GM12874 (cell line): Measurements from ENCODE around the gene ADRM1.

Source experiments
- TF ChIP-seq, protein P1 (sequence below): IDR thresholded peaks from 2 replicates; pipeline ENCODE4 v1.5.1; 2011; ENCODE audit warnings: low read depth, mild to moderate bottlenecking, control low read depth, low read length, moderate library complexity; ENCODE audit not compliant: insufficient read depth

The ADRM1 gene

DNA sequence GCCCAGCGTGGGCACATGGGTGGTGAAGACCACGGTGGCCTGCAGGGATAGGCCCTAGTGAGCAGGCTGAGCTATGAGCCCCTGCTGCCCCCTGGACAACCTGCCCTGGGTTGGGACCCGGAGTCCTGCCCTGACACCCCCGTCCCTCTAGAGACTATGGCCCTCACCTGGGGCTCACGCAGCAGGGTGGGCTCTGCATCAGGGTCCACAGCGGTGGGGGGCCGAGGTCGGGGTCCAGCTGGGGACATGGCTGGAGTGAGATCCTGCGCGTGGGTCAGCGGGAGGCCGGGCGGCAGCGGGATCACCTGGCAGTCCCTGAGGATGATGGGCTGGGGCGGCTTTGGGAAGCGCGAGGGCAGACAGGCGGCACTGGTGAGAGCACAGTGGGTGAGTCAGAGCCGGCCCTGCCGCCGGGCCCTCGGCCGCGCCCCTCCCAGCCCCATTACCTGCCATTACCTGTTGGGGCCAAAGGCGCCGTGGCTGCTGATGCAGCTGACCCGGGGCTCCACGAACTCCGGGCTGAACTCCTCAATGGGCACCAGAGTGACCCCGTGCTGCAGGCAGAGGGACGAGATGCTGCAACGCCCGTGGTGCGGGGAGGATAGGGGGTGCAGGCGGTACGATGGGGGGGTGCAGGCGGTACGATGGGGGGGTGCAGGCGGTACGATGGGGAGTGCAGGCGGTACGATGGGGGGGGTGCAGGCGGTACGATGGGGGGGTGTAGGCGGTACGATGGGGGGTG, 27.9 kb downstream of the ADRM1 start:
- TF ChIP-seq, protein P1, sequence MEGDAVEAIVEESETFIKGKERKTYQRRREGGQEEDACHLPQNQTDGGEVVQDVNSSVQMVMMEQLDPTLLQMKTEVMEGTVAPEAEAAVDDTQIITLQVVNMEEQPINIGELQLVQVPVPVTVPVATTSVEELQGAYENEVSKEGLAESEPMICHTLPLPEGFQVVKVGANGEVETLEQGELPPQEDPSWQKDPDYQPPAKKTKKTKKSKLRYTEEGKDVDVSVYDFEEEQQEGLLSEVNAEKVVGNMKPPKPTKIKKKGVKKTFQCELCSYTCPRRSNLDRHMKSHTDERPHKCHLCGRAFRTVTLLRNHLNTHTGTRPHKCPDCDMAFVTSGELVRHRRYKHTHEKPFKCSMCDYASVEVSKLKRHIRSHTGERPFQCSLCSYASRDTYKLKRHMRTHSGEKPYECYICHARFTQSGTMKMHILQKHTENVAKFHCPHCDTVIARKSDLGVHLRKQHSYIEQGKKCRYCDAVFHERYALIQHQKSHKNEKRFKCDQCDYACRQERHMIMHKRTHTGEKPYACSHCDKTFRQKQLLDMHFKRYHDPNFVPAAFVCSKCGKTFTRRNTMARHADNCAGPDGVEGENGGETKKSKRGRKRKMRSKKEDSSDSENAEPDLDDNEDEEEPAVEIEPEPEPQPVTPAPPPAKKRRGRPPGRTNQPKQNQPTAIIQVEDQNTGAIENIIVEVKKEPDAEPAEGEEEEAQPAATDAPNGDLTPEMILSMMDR = no peak

DNA sequence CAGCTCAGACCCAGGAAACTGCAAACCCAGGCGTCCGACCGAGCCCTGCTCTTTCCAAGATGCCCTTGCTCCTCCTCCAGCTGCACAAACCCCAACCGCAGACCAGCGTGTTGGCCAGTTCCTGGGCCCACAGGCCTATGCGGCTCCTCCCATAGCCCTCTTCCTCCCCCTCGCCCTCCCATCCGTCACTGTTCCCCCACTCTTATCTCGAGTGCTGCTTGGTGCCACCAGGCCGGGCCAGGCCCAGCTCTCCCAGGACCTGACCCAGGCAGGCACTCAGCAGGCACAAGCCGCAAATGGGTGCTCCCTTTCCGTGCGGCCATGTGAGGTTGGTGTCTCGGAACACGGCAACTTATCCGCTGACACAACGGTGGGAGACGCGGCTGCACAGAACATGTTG, 28.6 kb downstream of the ADRM1 start:
- TF ChIP-seq, protein P1 = no peak

DNA sequence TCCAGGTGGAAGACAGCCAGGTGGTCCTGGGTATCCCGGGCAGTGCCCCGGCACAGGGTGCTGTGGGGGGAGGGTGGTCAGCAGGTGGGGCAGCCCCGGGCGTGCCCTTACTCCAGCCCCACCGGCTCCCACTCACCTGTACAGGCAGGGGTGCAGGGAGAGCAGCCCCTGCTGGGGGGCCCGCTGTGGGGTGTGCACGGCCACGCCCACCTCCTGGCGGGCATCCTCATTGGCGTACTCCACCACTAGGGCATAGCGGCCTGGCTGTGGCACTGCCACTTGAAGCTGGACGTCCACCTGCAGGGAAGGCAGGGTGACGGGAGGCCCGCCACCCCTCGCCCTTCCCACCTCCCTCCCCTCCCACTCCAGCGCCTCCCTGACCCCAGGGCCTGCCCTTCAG, 29.6 kb downstream of the ADRM1 start:
- TF ChIP-seq, protein P1 = no peak

DNA sequence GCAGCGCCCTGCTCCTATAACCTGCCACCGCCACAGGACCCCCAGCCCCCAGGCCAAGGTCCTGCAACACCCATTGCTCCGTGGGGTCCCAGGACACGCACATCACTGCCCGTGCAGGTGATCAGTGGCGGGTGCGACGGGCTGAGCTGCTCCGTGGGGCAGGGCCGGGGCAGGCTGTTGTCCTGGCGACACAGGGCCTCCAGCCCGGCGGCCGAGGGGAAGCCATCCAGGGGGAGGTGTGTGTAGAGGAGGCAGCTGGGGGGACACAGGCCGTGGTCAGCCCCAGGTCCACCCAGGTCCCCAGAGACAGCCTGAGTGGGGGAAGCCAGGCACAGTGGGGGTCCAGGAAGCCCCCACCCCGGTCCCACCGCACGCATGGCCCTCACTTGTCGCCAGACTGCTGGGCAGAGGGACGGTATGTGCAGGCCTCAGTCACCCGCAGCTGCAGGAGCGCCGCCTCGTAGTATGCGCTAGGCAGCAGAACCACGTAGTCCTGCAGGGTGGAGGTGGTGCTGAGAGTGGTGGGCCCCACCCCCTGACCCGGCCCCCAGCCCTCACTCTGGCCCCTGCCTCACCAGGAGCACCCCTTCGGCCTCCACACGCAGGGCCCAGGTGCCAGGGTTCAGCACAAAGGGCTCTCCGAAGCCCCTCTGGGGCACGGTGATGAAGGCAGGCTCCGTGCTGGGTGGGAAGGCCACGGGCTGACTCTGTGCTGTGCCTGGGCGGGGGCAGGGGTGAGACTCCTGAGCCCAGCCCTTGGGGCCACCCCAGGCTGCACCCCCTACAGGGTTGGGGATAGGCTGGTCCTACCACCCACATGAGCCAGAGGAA, 30.4 kb downstream of the ADRM1 start:
- TF ChIP-seq, protein P1 = no peak

DNA sequence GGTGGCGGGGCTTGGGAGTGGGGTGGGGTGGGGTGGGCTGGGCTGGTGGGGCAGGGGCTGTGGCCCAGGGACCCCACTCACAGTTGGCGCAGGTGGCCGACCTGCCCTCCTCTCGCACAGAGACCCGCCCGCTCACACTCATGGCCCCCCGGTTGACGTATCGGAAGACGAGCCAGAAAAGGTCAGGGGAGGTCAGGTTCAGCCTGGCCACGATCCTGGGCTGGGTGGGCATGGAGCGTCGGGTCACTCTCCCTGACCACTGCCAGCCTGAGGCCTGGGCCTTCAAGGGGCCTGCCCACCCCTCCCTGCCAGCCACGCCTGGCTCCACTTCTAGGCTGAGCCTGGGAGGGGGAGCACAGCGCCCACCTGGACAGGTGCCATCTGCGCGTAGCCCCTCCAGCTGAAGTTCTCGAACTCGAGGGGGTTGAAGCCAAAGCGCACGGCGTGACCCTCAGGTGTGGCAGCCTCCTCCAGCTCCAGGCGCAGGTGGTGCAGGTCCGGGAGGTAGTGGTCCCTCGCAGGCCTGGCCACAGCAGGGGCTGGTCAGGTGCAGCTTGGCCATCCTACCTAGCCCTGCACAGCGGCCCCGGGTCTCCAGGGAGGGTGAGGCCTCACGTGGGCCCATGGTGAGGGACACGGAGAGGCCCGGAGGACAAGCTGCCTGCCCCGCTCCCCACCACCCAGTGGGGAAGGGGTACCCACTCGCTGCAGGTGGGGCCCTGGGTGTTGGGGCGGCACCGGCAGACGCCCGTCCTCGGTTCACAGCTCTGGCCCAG, 31.2 kb downstream of the ADRM1 start:
- TF ChIP-seq, protein P1 = no peak

DNA sequence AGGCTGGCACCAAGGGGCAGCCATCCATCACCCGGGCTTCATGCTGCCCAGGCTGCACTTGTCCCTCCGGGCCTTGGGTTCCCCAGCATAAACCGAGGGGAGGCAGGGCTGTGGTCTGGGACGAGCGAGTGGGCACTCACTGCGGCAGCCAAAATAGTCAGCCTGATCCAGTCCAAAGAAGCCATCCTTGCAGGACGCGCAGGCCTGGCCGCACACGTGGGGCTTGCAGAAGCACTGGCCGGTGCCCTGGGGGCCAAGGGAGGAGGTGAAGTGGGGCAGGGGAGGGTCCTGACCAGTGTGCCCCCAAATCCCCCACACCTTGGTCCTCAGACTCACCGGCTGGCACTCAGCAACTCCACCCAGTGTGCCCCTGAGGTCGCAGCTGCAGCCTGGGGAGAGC, 32.1 kb downstream of the ADRM1 start:
- TF ChIP-seq, protein P1 = no peak

DNA sequence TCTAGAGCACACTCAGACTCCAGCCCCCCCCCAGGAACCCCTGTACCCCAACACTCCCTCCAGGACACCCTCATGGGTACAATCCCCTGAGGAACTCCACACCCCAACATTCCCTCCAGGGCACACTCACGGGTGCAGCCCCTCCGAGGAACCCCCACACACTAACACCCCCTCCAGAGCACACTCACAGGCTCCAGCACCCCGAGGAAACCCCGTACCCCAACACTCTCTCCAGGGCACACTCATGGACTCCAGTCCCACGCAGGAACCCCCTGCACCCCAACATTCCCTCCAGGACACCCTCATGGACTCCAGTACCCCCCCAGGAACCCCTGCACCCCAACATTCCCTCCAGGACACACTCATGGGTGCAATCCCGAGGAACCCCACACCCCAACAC, 32.7 kb downstream of the ADRM1 start:
- TF ChIP-seq, protein P1 = no peak
